ENCODE data around the gene CRIP2. TPM values are rescaled to one million over a fixed set of nuclear protein-coding genes. Genes with fewer than 3 reads are reported as not detected.

Gene CRIP2
- polyA plus RNA-seq, 1 donor (not counting 4 experiments of a cell fraction or from before 2014, with no cell fraction given) = 4.8 TPM

GRCh38 chr14:105483300-105484068 lies 8.9 kb downstream of the CRIP2 start:
- no peak for FAIRE-seq
- no peak overlapping the region for H3K4me2 ChIP-seq (ENCODE audit: control insufficient read depth, extremely low read depth, insufficient read depth, low read depth, low read length)
- no peak for DNase-seq (ENCODE audit: low read depth, low spot score)

GRCh38 chr14:105484069-105484996 lies 9.7 kb downstream of the CRIP2 start:
- FAIRE-seq = no peak
- Histone ChIP-seq H3K4me3 (ENCODE audit: control insufficient read depth in 2 of 3, extremely low read depth in 1 of 3, insufficient read depth in 2 of 3, low read depth in 1 of 3, low read length in 3 of 3) (no peak overlapping the region), H3K9ac (ENCODE audit: control insufficient read depth, extremely low read depth, insufficient read depth, low read length) (no peak overlapping the region), H3K4me1 (ENCODE audit: control insufficient read depth, extremely low read depth, insufficient read depth, low read length) (peaks cover 38% of the 10 kb centered on the region), H3K79me2 (ENCODE audit: control insufficient read depth, insufficient read depth, low read length) (no peaks in the 10 kb centered on the region), H3K27ac (ENCODE audit: control insufficient read depth, insufficient read depth, low read length) (no peak overlapping the region), H3K4me2 (ENCODE audit: control insufficient read depth, extremely low read depth, insufficient read depth, low read depth, low read length) (no peak overlapping the region), H2AFZ (ENCODE audit: control insufficient read depth, low read length) (no peak overlapping the region), H3K27me3 (ENCODE audit: control insufficient read depth, extremely low read depth, insufficient read depth, low read length) (peaks cover 35% of the 10 kb centered on the region), H3K9me1 (ENCODE audit: control insufficient read depth, extremely low read depth, insufficient read depth, low read length) (no peaks in the 10 kb centered on the region), H3K36me3 (ENCODE audit: control insufficient read depth in 2 of 2, extremely low read depth in 1 of 2, insufficient read depth in 2 of 2, low read length in 2 of 2) (no peaks in the 10 kb centered on the region), H4K20me1 (ENCODE audit: control insufficient read depth, extremely low read depth, insufficient read depth, low read length) (no peaks in the 10 kb centered on the region), H3K9me3 (ENCODE audit: control insufficient read depth, low read depth, low read length) (no peaks in the 10 kb centered on the region)
- no peak for DNase-seq (ENCODE audit: low read depth, low spot score)
- TF ChIP-seq EZH2 (IDR thresholded peaks at IDR 0.05; ENCODE audit: low read length) (no peak), CTCF (optimal IDR thresholded peaks at IDR 0.05 in 1 of 3, IDR thresholded peaks at IDR 0.05 in 1 of 3, conservative IDR thresholded peaks at IDR 0.05 in 1 of 3; ENCODE audit: extremely low read depth in 1 of 3, insufficient read depth in 2 of 3, low read length in 3 of 3) (no peak)
- dilution Hi-C loops (cut with MboI; ENCODE audit: extremely low pct_ligation_motif_present, low sequenced_read_pairs) = no loop called here

More at GRCh38 chr14:105483300-105484068, 8.9 kb downstream of the CRIP2 start:
- peaks cover 35% of the 10 kb centered on the region for H3K4me1 ChIP-seq (ENCODE audit: control insufficient read depth, extremely low read depth, insufficient read depth, low read length)
- H3K9ac ChIP-seq (ENCODE audit: control insufficient read depth, extremely low read depth, insufficient read depth, low read length) = peak overlapping the region; percentile 8
- H3K9me1 ChIP-seq (ENCODE audit: control insufficient read depth, extremely low read depth, insufficient read depth, low read length) = no peaks in the 10 kb centered on the region
- H3K27ac ChIP-seq (ENCODE audit: control insufficient read depth, insufficient read depth, low read length) = no peak overlapping the region
- H4K20me1 ChIP-seq (ENCODE audit: control insufficient read depth, extremely low read depth, insufficient read depth, low read length) = no peaks in the 10 kb centered on the region
- H3K36me3 ChIP-seq (ENCODE audit: control insufficient read depth in 2 of 2, extremely low read depth in 1 of 2, insufficient read depth in 2 of 2, low read length in 2 of 2) = no peaks in the 10 kb centered on the region
- no peak overlapping the region for H2AFZ ChIP-seq (ENCODE audit: control insufficient read depth, low read length)
- no peak for TF ChIP-seq CTCF (optimal IDR thresholded peaks at IDR 0.05 in 1 of 3, IDR thresholded peaks at IDR 0.05 in 1 of 3, conservative IDR thresholded peaks at IDR 0.05 in 1 of 3; ENCODE audit: extremely low read depth in 1 of 3, insufficient read depth in 2 of 3, low read length in 3 of 3)
- no peak for TF ChIP-seq EZH2 (IDR thresholded peaks at IDR 0.05; ENCODE audit: low read length)
- peaks cover 35% of the 10 kb centered on the region for H3K27me3 ChIP-seq (ENCODE audit: control insufficient read depth, extremely low read depth, insufficient read depth, low read length)
- no peaks in the 10 kb centered on the region for H3K79me2 ChIP-seq (ENCODE audit: control insufficient read depth, insufficient read depth, low read length)
- H3K9me3 ChIP-seq (ENCODE audit: control insufficient read depth, low read depth, low read length) = no peaks in the 10 kb centered on the region
- dilution Hi-C loops (cut with MboI; ENCODE audit: extremely low pct_ligation_motif_present, low sequenced_read_pairs) = no loop called here
- no peak overlapping the region for H3K4me3 ChIP-seq (ENCODE audit: control insufficient read depth in 2 of 3, extremely low read depth in 1 of 3, insufficient read depth in 2 of 3, low read depth in 1 of 3, low read length in 3 of 3)

Measured in keratinocyte (primary cell).